ENCODE measurements around the gene BMP10.

The BMP10 gene

DNA sequence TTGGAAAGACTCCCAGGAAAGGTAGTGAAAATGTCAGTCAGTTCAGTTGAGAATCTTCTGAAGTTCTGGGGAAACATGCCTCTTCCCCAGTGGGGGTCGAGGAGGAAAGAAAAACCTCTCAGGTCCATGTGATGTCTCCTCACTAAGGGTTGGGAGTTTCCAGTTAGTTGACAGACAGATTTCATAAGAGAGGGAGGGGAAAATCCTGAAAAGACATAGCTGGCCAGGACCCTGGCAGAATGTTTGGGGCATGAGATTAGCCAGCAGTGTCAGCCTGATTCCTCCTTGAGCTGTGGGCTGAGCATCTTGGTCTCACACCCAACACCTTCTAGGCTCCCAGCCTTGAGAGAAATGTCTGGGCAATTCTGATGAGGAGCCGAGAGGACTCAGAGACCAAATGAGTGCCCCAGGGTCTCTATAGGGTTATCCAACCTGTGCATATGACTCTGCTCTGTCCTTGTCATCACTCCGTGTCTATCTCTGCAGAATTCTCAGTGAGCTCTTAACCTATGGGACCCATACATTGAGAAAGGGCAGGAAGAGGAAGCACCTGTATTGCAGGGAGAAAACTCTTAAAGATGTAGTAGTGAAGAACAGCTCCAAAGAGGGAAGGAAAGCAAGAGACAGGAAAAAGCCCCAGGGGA, 13.9 kb downstream of the BMP10 start:
- no peak overlapping the region for H3K4me3 Mint-ChIP-seq
- CTCF ChIA-PET = interaction anchor here (2.0 kb wide), 1 partner anchor 67 kb away, joined by 8 read pairs; no protein-coding TSS in a partner anchor

GRCh38 chr2:68855550-68855949, 15.6 kb downstream of the BMP10 start:
- H3K4me3 Mint-ChIP-seq = no peak overlapping the region
- no peak for DNase-seq
- H3K9me3 Mint-ChIP-seq = no peaks in the 10 kb centered on the region
- no peak overlapping the region for H3K27ac Mint-ChIP-seq
- H3K4me1 Mint-ChIP-seq = peaks cover 2% of the 10 kb centered on the region
- H3K36me3 Mint-ChIP-seq = no peaks in the 10 kb centered on the region
- CTCF ChIA-PET = interaction anchor here (0.6 to 1.4 kb wide), 2 partner anchors 70 to 1580 kb away, joined by 3 to 4 read pairs; no protein-coding TSS in a partner anchor
- peaks cover 27% of the 10 kb centered on the region for H3K27me3 Mint-ChIP-seq

More for the DNA sequence above, 13.9 kb downstream of the BMP10 start:
- Mint-ChIP-seq H3K4me1 (peaks cover 2% of the 10 kb centered on the region), H3K27ac (no peak overlapping the region), H3K27me3 (peaks cover 20% of the 10 kb centered on the region), H3K36me3 (no peaks in the 10 kb centered on the region), H3K9me3 (no peaks in the 10 kb centered on the region)
- DNase-seq = no peak

GRCh38 chr2:68854476-68854875, 16.7 kb downstream of the BMP10 start:
- Mint-ChIP-seq H3K4me3 (no peak overlapping the region), H3K27me3 (peaks cover 32% of the 10 kb centered on the region), H3K27ac (no peak overlapping the region), H3K36me3 (no peaks in the 10 kb centered on the region), H3K9me3 (no peaks in the 10 kb centered on the region), H3K4me1 (peaks cover 2% of the 10 kb centered on the region)
- CTCF ChIA-PET = interaction anchor here (0.7 to 1.5 kb wide), 3 partner anchors 15 to 71 kb away, joined by 3 read pairs; no protein-coding TSS in a partner anchor
- no peak for DNase-seq

DNA sequence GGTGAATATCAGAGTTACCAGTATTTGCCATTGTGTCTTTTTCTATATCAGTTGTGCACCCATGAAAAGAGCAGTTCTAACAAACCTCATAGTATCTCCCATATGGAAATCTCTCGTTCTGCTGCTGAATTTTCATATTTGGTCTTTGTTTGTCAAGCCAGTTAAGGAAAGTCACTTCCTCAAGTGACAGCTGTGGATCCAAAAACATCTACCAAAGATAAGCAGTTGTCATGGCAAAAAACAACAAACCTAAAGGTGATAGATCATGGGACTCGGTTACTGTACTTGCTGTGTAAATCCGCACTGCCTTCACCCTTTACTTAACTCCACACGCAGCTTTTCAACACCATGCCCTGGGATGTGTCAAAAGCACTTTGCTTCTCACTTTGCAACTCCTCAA, 17.3 kb downstream of the BMP10 start:
- CTCF ChIA-PET = interaction anchor here (0.8 to 1.5 kb wide), 4 partner anchors 18 to 143 kb away, joined by 3 read pairs; no protein-coding TSS in a partner anchor
- no peak overlapping the region for H3K4me3 Mint-ChIP-seq
- H3K36me3 Mint-ChIP-seq = no peaks in the 10 kb centered on the region
- DNase-seq = no peak
- no peak overlapping the region for H3K27ac Mint-ChIP-seq
- H3K4me1 Mint-ChIP-seq = peaks cover 2% of the 10 kb centered on the region
- H3K9me3 Mint-ChIP-seq = no peaks in the 10 kb centered on the region
- H3K27me3 Mint-ChIP-seq = peaks cover 32% of the 10 kb centered on the region

GRCh38 chr2:68853035-68853434, 18.2 kb downstream of the BMP10 start:
- Mint-ChIP-seq H3K27ac (no peak overlapping the region), H3K4me1 (peaks cover 2% of the 10 kb centered on the region), H3K36me3 (no peaks in the 10 kb centered on the region), H3K27me3 (peaks cover 38% of the 10 kb centered on the region), H3K4me3 (no peak overlapping the region), H3K9me3 (no peaks in the 10 kb centered on the region)
- no peak for DNase-seq
- CTCF ChIA-PET = interaction anchor here (0.9 kb wide), 2 partner anchors 14 to 85 kb away, joined by 3 to 4 read pairs; no protein-coding TSS in a partner anchor

- H3K9me3 Mint-ChIP-seq = no peaks in the 10 kb centered on the region
- H3K27me3 Mint-ChIP-seq = peaks cover 52% of the 10 kb centered on the region
- no peak for DNase-seq
- H3K36me3 Mint-ChIP-seq = no peaks in the 10 kb centered on the region
- H3K4me1 Mint-ChIP-seq = no peaks in the 10 kb centered on the region
- H3K4me3 Mint-ChIP-seq = no peak overlapping the region
- CTCF ChIA-PET = interaction anchor here (1.1 to 1.5 kb wide), 2 partner anchors 75 to 93 kb away, joined by 5 to 6 read pairs; no protein-coding TSS in a partner anchor
- H3K27ac Mint-ChIP-seq = no peak overlapping the region
Measured at GRCh38 chr2:68850524-68850923, 20.7 kb downstream of the BMP10 start.

DNA sequence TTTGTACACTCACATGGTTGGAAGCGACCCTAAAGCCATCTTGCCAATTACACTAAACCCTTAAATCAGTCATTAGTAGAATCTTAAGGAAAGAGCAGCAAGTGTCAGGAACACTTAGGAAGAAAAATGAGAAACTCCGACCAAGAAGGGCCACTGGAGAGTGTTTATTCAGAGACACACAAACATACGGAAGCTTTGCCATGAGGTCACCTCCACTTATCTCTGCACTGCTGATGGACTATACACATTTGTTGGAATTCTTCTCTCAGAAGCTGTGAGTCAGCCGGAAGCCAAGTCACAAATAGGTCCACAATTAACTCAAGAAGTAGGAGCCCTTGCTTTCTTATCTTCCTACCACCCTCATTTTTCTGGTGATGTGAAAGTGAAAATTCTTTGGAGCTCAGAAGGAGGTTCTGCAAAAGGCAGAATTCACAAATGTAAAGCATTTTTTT, 21.6 kb downstream of the BMP10 start:
- DNase-seq = no peak
- CTCF ChIA-PET = interaction anchor here (1.5 kb wide), 1 partner anchor 94 kb away, joined by 5 read pairs; no protein-coding TSS in a partner anchor
- H3K4me1 Mint-ChIP-seq = no peaks in the 10 kb centered on the region
- peaks cover 45% of the 10 kb centered on the region for H3K27me3 Mint-ChIP-seq
- H3K4me3 Mint-ChIP-seq = no peak overlapping the region
- H3K9me3 Mint-ChIP-seq = no peaks in the 10 kb centered on the region
- H3K36me3 Mint-ChIP-seq = no peaks in the 10 kb centered on the region
- H3K27ac Mint-ChIP-seq = no peak overlapping the region

DNA sequence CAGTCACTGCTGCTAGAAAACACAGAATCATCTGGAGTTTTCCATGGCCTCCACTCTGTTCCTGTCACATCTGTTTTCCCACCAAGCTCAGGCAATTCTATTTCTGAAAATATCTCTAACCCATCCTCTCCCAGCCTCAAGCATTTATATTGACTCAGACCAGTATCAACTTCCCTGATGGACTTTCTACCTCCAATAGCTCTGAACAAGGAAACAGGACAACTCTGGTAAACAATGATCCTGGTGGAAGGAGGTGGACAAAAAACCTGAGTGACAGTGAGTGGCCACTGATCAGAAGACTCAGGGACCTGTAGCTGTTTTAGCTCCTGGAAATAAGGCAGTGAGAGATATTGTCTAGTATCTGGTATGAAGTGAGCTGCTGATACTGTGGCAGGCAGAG, 23.4 kb downstream of the BMP10 start:
- H3K36me3 Mint-ChIP-seq = no peaks in the 10 kb centered on the region
- H3K9me3 Mint-ChIP-seq = no peaks in the 10 kb centered on the region
- no peak overlapping the region for H3K4me3 Mint-ChIP-seq
- peaks cover 45% of the 10 kb centered on the region for H3K27me3 Mint-ChIP-seq
- DNase-seq = no peak
- H3K27ac Mint-ChIP-seq = no peak overlapping the region
- H3K4me1 Mint-ChIP-seq = no peaks in the 10 kb centered on the region
- CTCF ChIA-PET = interaction anchor here (0.8 to 1.9 kb wide), 3 partner anchors 77 to 384 kb away, joined by 3 to 6 read pairs (median 3); no protein-coding TSS in a partner anchor

DNA sequence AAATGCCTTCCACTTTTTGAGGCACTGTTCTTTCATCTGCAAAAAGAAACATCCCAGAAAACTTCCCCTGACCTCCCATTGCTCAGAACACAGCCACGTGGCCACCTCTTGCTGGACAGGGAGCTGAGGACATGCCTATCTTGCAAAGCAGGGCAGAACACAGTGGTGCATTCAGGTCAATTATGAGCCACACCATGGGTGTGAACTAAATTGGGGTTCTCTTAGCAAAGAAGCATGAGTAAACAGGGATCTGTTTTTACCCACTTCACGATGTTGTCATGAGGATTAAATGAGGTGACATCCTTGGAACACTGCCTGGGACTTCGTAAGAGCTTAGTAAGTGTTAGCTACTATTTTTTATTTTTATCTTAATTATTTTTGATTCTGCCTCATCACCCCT, 25.1 kb downstream of the BMP10 start:
- no peak overlapping the region for H3K27ac Mint-ChIP-seq
- DNase-seq = no peak
- H3K4me3 Mint-ChIP-seq = no peak overlapping the region
- H3K36me3 Mint-ChIP-seq = no peaks in the 10 kb centered on the region
- H3K27me3 Mint-ChIP-seq = peaks cover 47% of the 10 kb centered on the region
- H3K9me3 Mint-ChIP-seq = no peaks in the 10 kb centered on the region
- CTCF ChIA-PET = interaction anchor here (0.9 to 1.9 kb wide), 3 partner anchors 10 to 80 kb away, joined by 3 to 4 read pairs (median 4); no protein-coding TSS in a partner anchor
- H3K4me1 Mint-ChIP-seq = no peaks in the 10 kb centered on the region

DNA sequence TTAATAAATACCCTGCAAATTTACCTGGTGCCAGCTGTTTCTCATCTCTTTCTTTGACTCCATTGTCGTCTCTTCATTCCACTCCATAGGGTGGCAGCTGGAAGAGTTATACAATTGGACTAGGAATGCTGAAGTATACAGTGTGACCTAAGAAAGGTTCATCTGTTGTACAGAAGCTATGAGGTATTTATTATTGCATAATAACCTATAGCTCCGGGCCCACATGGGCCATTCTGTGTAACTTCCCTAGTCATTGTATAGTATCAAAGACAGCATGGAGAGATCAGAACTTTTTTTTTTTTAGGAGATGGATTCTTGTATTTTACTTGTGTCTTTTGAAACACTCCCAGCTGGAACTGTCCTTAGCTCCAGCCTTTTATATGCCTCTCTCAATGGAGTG, 26.2 kb downstream of the BMP10 start:
- H3K4me3 Mint-ChIP-seq = no peak overlapping the region
- CTCF ChIA-PET = interaction anchor here (2.0 kb wide), 1 partner anchor 80 kb away, joined by 10 read pairs; no protein-coding TSS in a partner anchor
- DNase-seq = no peak
- peaks cover 37% of the 10 kb centered on the region for H3K27me3 Mint-ChIP-seq
- H3K36me3 Mint-ChIP-seq = no peaks in the 10 kb centered on the region
- H3K27ac Mint-ChIP-seq = no peak overlapping the region
- peaks cover 1% of the 10 kb centered on the region for H3K9me3 Mint-ChIP-seq
- no peaks in the 10 kb centered on the region for H3K4me1 Mint-ChIP-seq

GRCh38 chr2:68839260-68839833, 31.9 kb downstream of the BMP10 start:
- Mint-ChIP-seq H3K27ac (no peak overlapping the region), H3K4me1 (peaks cover 34% of the 10 kb centered on the region), H3K27me3 (peaks cover 3% of the 10 kb centered on the region), H3K36me3 (no peaks in the 10 kb centered on the region), H3K4me3 (no peak overlapping the region), H3K9me3 (peaks cover 1% of the 10 kb centered on the region)
- peak; percentile 46 for DNase-seq
- CTCF ChIA-PET = interaction anchor here (0.6 to 4.7 kb wide), 22 partner anchors 14 to 376 kb away, joined by 3 to 30 read pairs (median 4); no protein-coding TSS in a partner anchor

DNA sequence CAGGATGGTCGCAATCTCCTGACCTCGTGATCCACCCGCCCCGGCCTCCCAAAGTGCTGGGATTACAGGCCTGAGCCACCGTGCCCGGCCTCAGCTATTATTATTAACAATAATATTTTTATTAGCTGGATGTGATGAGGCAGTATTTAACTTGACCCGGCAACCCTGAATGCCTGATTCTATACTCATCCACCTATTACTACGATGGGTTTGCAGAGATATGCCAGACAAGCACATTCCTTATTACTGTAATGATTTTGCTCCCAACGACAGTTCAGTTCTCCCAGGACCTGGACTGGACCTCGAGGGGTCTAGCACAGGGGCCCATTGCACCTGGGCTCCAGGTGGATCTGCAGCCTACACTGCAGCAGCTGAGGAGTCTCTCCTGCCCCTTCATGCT, 32.6 kb downstream of the BMP10 start:
- no peak for DNase-seq
- CTCF ChIA-PET = interaction anchor here (0.6 to 4.7 kb wide), 26 partner anchors 14 to 375 kb away, joined by 3 to 30 read pairs (median 4); no protein-coding TSS in a partner anchor
- H3K27ac Mint-ChIP-seq = no peak overlapping the region
- no peaks in the 10 kb centered on the region for H3K36me3 Mint-ChIP-seq
- H3K4me1 Mint-ChIP-seq = peaks cover 38% of the 10 kb centered on the region
- H3K27me3 Mint-ChIP-seq = peaks cover 3% of the 10 kb centered on the region
- no peak overlapping the region for H3K4me3 Mint-ChIP-seq
- H3K9me3 Mint-ChIP-seq = peaks cover 1% of the 10 kb centered on the region

- Mint-ChIP-seq H3K27me3 (peaks cover 3% of the 10 kb centered on the region), H3K4me3 (no peak overlapping the region)
Measured at GRCh38 chr2:68837861-68838341, 33.3 kb downstream of the BMP10 start.

More at GRCh38 chr2:68837861-68838341, 33.3 kb downstream of the BMP10 start:
- H3K9me3 Mint-ChIP-seq = peaks cover 1% of the 10 kb centered on the region
- CTCF ChIA-PET = interaction anchor here (1.1 to 4.7 kb wide), 15 partner anchors 15 to 374 kb away, joined by 3 to 30 read pairs (median 7); no protein-coding TSS in a partner anchor
- peaks cover 42% of the 10 kb centered on the region for H3K4me1 Mint-ChIP-seq
- DNase-seq = no peak
- H3K36me3 Mint-ChIP-seq = no peaks in the 10 kb centered on the region
- H3K27ac Mint-ChIP-seq = no peak overlapping the region

Data from activated naive CD4-positive, alpha-beta T cell treated with anti-CD3 and anti-CD28 coated beads, Interleukin-2, amount 10 ng/mL, durations not matched to agents 7 days and 5 days (primary cell).